ENCODE data around the gene ZNF609.
"Not testable (repeated sequence)": the region's sequence is repeated elsewhere in the genome, so short reads cannot be mapped to it uniquely, and the experiment has no call there.

ZNF609 gene

GRCh38 chr15:64604319-64604718 is 143.9 kb downstream of the ZNF609 start:
- no peak overlapping the region for H3K4me3 ChIP-seq (ENCODE audit: low read length)
- no peak for TF ChIP-seq CTCF (conservative IDR thresholded peaks at IDR 0.05; ENCODE audit: low read depth, low read length)
- DNase-seq (ENCODE audit: low read depth): no peak

DNA sequence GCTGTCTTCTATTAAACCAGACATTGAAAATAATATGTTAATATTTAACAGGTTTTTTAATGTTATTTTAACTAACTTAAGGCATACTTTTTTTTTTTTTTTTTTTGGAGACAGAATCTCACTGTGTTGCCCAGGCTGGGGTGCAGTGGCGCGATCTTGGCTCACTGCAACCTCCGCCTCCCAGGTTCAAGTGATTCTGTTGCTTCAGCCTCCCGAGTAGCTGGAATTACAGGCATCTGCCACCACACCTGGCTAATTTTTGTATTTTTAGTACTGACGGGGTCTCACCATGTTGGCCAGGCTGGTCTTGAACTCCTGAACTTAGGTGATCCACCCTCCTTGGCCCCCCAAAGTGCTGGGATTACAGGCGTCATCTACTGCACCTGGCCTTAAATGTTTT is 147.0 kb downstream of the ZNF609 start:
- H3K4me3 ChIP-seq (ENCODE audit: low read length); DNase-seq (ENCODE audit: low read depth): not testable (repeated sequence)

GRCh38 chr15:64610257-64610919 is 150.0 kb downstream of the ZNF609 start:
- H3K4me3 ChIP-seq (ENCODE audit: low read length): no peak overlapping the region
- no peak for TF ChIP-seq CTCF (conservative IDR thresholded peaks at IDR 0.05; ENCODE audit: low read depth, low read length)
- DNase-seq (ENCODE audit: low read depth): no peak

- H3K4me3 ChIP-seq (ENCODE audit: low read length): no peak overlapping the region
- no peak for DNase-seq (ENCODE audit: low read depth)
- no peak for TF ChIP-seq CTCF (conservative IDR thresholded peaks at IDR 0.05; ENCODE audit: low read depth, low read length)
Observed at GRCh38 chr15:64611085-64611725, 150.8 kb downstream of the ZNF609 start.

DNA sequence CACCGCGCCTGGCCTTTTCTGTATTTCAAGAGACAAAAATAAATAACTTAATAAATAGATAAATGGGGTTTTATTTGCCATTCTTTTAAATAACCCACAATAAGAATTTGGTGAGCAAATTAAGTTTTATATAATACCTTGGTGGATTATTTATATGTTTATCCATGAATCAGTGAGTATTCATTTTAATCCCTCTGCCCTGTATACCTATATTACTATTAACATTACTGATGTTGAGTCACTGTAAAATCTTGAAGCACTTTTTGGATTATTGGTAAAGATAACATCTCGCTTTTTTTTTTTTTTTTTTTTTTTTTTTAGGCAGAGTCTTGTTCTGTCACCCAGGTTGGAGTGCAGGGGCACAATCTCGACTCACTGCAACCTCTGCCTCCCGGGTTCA is 154.1 kb downstream of the ZNF609 start:
- no peak for TF ChIP-seq CTCF (conservative IDR thresholded peaks at IDR 0.05; ENCODE audit: low read depth, low read length)
- no peak overlapping the region for H3K4me3 ChIP-seq (ENCODE audit: low read length)
- DNase-seq (ENCODE audit: low read depth): no peak

GRCh38 chr15:64617727-64618126 is 157.3 kb downstream of the ZNF609 start:
- TF ChIP-seq CTCF (conservative IDR thresholded peaks at IDR 0.05; ENCODE audit: low read depth, low read length): no peak
- no peak for DNase-seq (ENCODE audit: low read depth)
- no peak overlapping the region for H3K4me3 ChIP-seq (ENCODE audit: low read length)

DNA sequence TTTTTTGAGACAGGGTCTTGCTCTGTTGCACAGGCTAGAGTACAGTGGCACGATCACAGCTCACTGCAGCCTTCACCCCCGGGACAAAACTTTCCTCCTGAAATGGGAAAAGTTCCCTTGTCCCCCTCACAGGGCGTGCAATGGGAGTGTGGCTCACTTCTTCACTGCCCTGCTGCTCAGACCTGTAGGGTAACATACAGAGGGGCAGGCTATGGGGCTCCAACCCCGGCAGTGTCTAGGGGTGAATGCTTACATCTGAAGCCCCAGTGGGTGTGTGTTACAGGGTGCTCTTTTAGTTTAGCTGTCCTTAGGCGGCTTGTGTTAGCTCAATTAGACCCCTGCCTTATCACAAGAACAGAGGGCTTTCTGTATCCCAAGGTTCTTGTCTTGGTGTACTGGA is 157.8 kb downstream of the ZNF609 start:
- no peak for DNase-seq (ENCODE audit: low read depth)
- TF ChIP-seq CTCF (conservative IDR thresholded peaks at IDR 0.05; ENCODE audit: low read depth, low read length): no peak
- H3K4me3 ChIP-seq (ENCODE audit: low read length): no peak overlapping the region
